GM10248 (cell line): ENCODE measurements around the gene NSD2.

Source experiments
- CTCF ChIA-PET: fragments of 300-600 bp; sonication (Branson Sonifier 250); formaldehyde crosslinking; extraction: SDS; loops from one replicate; lab custom pipeline; 2021; ENCODE audit warnings: antibody characterized with exemption; lab: Yijun Ruan, JAX
- POLR2A ChIA-PET: fragments of 350-650 bp; sonication (Branson Sonifier 250); formaldehyde crosslinking; extraction: SDS; loops from one replicate; lab custom pipeline; 2020; ENCODE audit warnings: antibody characterized with exemption; lab: Yijun Ruan, JAX
- DNase-seq: peaks from one replicate; pipeline ENCODE4 v3.0.0; 2012; ENCODE audit errors: extremely low spot score
- TF ChIP-seq, protein P1 (sequence below): IDR thresholded peaks from 2 replicates; pipeline ENCODE4 v1.5.1; 2012; ENCODE audit warnings: mild to moderate bottlenecking, low read depth; ENCODE audit errors: extremely low read depth, missing control alignments, control extremely low read depth

Gene NSD2

GRCh38 chr4:1988327-1988724, 117.1 kb downstream of the NSD2 start:
- ChIA-PET CTCF (no interaction called here), POLR2A (no interaction called here)
- DNase-seq = no peak
- TF ChIP-seq, protein P1, sequence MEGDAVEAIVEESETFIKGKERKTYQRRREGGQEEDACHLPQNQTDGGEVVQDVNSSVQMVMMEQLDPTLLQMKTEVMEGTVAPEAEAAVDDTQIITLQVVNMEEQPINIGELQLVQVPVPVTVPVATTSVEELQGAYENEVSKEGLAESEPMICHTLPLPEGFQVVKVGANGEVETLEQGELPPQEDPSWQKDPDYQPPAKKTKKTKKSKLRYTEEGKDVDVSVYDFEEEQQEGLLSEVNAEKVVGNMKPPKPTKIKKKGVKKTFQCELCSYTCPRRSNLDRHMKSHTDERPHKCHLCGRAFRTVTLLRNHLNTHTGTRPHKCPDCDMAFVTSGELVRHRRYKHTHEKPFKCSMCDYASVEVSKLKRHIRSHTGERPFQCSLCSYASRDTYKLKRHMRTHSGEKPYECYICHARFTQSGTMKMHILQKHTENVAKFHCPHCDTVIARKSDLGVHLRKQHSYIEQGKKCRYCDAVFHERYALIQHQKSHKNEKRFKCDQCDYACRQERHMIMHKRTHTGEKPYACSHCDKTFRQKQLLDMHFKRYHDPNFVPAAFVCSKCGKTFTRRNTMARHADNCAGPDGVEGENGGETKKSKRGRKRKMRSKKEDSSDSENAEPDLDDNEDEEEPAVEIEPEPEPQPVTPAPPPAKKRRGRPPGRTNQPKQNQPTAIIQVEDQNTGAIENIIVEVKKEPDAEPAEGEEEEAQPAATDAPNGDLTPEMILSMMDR = no peak

- no peak for DNase-seq
- ChIA-PET CTCF (no interaction called here), POLR2A (no interaction called here)
- TF ChIP-seq, protein P1 = no peak
These were observed 118.5 kb downstream of the NSD2 start for GRCh38 chr4:1989533-1990347.

DNA sequence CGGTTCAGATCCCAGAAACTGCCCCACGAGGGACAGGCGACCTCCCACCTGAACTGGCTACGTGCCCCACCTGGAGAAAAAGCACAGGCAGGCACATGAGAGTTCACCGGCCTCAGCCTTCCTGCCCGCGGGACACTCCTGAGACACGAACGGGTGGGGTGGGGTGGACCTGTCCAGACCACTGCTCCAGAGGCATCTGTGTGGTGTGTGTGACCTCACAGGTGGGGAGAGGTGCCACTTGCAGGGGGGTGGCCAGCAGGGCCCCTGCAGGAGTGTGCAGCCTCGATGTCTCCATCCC, 119.1 kb downstream of the NSD2 start:
- CTCF ChIA-PET = no interaction called here
- TF ChIP-seq, protein P1 = no peak
- no peak for DNase-seq
- POLR2A ChIA-PET = no interaction called here

- TF ChIP-seq, protein P1 = no peak
- CTCF ChIA-PET = no interaction called here
- no peak for DNase-seq
- POLR2A ChIA-PET = no interaction called here
These were observed 119.5 kb downstream of the NSD2 start for GRCh38 chr4:1990676-1991075.

GRCh38 chr4:1991087-1991486, 119.9 kb downstream of the NSD2 start:
- TF ChIP-seq, protein P1 = no peak
- CTCF ChIA-PET = no interaction called here
- DNase-seq = no peak
- POLR2A ChIA-PET = no interaction called here

DNA sequence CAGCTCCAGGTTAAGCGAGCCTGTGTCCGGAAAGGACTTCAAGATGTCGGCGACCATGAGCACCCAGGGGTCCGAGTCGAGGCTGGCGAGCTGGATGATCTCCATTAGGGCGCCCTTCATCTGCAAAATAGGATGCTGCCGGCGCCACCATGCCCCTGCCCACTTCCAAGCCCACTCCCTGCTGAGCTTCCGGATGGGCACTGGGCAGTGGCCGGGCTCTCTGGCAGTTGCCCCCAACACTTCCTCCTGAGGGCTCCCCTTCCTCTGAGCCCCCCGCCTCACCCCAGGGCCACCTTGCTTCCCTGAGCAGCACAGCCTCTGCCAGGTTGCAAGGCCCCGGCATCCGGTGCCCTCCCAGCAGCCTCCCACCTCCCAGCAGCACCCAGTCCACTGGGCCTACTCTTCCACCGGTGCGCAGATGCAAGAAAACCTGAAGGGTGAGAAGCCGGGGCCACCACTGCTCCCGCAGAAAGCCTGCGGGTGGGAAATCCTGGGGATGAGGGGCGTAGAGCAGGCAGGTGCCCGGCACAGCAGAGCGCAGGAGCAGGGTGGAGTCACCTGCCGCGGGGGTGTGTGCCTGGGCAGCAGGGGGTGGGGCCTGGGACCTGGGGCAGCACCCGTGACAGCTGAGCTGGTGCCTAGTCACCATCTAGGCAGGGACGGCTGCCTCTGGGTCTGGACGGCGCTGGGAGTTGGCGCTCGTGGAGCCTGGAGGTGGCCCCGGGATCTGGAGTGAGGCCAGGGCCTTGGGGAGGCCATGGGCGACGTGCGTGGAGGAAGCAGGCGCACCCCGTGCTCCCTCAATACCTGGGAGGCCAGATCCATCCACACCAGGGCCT, 120.6 kb downstream of the NSD2 start:
- ChIA-PET CTCF (no interaction called here), POLR2A (no interaction called here)
- TF ChIP-seq, protein P1 = no peak
- no peak for DNase-seq
